Neutrophil (primary cell): ENCODE results near the gene KRTAP5-4.
"Not testable (repeated sequence)": the region's sequence is repeated elsewhere in the genome, so short reads cannot be mapped to it uniquely, and the experiment has no call there.

ENCODE experiments used
- H3K27ac ChIP-seq: fragments of 200-600 bp; sonication (generic); 2 replicates; pipeline ENCODE4 v1.5.1; 2016; ENCODE audit warnings: mild to moderate bottlenecking, moderate library complexity
- H3K27me3 ChIP-seq: fragments of 200-600 bp; sonication (generic); 2 replicates; pipeline ENCODE4 v1.6.0; 2016; ENCODE audit warnings: mild to moderate bottlenecking
- H3K36me3 ChIP-seq: fragments of 200-600 bp; sonication (generic); 2 replicates; pipeline ENCODE4 v1.5.1; 2017
- H3K4me1 ChIP-seq, 2 experiments: fragments of 200-600 bp in 1 of 2; sonication (generic) in 1 of 2; 1 replicate in 1 of 2; 2 replicates in 1 of 2; pipeline versions ENCODE4 v1.5.1 to v1.6.1; 2013 to 2016; ENCODE audit warnings: low read depth in 1 of 2, low read length in 1 of 2, mild to moderate bottlenecking in 1 of 2, moderate library complexity in 1 of 2; ENCODE audit not compliant: control insufficient read depth in 1 of 2, insufficient read depth in 1 of 2
- H3K4me3 ChIP-seq, 2 experiments: fragments of 200-600 bp in 1 of 2; sonication (generic) in 1 of 2; 1 replicate in 1 of 2; 2 replicates in 1 of 2; pipeline ENCODE4 v1.5.1; 2013 to 2016; ENCODE audit warnings: low read depth in 1 of 2, low read length in 1 of 2, mild to moderate bottlenecking in 1 of 2, moderate library complexity in 1 of 2
- H3K9me3 ChIP-seq: fragments of 200-600 bp; sonication (generic); 2 replicates; pipeline ENCODE4 v1.5.1; 2016
- TF ChIP-seq, protein P1 (sequence below): fragments of 200-600 bp; sonication (generic); IDR thresholded peaks from 2 replicates; pipeline ENCODE4 v1.5.1; 2016; ENCODE audit warnings: antibody characterized with exemption

KRTAP5-4 gene

DNA sequence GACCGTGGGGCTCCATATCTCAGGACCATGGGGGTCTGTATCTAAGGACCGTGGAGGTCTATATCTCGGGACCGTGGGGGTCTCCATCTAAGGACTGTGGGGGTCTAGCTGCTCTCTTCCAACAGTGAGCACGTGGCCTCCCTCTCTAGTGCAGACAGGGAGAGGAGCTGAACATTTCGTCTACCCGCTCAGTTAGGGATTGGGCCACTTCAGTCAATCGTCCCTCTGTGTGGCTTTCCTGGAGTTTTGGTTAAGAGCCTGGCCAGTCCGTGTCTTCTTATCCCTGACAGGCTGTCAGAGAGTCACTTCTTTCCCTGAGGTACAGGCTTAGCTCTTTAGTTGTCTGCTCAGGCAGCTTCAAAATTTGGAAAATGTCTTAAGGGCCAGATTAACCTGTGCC lies 40.0 kb downstream of the KRTAP5-4 start:
- H3K27ac ChIP-seq, result no peak overlapping the region
- no peak overlapping the region for H3K4me3 ChIP-seq
- TF ChIP-seq, protein P1, sequence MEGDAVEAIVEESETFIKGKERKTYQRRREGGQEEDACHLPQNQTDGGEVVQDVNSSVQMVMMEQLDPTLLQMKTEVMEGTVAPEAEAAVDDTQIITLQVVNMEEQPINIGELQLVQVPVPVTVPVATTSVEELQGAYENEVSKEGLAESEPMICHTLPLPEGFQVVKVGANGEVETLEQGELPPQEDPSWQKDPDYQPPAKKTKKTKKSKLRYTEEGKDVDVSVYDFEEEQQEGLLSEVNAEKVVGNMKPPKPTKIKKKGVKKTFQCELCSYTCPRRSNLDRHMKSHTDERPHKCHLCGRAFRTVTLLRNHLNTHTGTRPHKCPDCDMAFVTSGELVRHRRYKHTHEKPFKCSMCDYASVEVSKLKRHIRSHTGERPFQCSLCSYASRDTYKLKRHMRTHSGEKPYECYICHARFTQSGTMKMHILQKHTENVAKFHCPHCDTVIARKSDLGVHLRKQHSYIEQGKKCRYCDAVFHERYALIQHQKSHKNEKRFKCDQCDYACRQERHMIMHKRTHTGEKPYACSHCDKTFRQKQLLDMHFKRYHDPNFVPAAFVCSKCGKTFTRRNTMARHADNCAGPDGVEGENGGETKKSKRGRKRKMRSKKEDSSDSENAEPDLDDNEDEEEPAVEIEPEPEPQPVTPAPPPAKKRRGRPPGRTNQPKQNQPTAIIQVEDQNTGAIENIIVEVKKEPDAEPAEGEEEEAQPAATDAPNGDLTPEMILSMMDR, result no peak
- H3K4me1 ChIP-seq, result no peaks in the 10 kb centered on the region
- H3K9me3 ChIP-seq, result no peaks in the 10 kb centered on the region
- peaks cover 60% of the 10 kb centered on the region for H3K27me3 ChIP-seq
- H3K36me3 ChIP-seq, result no peaks in the 10 kb centered on the region

DNA sequence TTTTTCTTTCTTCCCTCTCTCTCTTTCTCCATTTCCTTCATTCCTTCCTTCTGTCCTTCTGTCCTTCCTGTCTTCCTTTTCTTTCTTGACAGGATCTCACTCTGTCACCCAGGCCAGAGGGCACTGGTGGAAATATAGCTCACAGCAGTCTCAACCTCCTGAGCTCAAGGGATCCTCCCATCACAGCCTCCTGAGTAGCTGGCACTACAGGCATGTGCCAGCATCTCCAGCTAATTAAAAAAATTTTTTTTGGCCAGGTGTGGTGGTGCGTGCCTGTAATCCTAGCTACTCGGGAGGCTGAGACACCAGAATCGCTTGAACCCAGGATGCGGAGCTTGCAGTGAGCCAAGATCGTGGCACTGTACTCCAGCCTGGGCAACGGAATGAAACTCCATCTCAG lies 45.1 kb downstream of the KRTAP5-4 start:
- Histone ChIP-seq H3K9me3 (no peaks in the 10 kb centered on the region), H3K4me3 (no peak overlapping the region), H3K27ac (no peak overlapping the region), H3K4me1 (peaks cover 0 to 14% of the 10 kb centered on the region in 2 experiments), H3K36me3 (no peaks in the 10 kb centered on the region), H3K27me3 (peaks cover 64% of the 10 kb centered on the region)
- TF ChIP-seq, protein P1, result no peak

DNA sequence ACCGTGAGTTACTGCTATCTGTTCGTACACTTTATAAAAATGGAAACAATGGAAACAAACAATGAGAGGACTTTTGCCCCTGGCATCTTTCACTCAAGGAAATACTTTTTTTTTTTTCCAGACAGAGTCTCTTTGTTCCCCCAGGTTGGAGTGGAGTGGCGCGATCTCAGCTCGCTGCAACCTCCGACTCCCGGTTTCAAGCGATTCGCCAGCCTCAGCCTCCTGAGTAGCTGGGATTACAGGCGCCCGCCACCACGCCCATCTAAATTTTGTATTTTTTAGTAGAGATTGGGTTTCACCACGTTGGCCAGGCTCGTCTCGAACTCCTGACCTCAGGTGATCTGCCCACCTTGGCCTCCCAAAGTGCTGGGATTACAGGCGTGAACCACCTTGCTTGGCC lies 46.2 kb downstream of the KRTAP5-4 start:
- Histone ChIP-seq H3K27me3 (peaks cover 73% of the 10 kb centered on the region), H3K4me1 (peaks cover 0 to 14% of the 10 kb centered on the region in 2 experiments)
- not testable (repeated sequence) for H3K36me3 ChIP-seq, H3K9me3 ChIP-seq, H3K4me3 ChIP-seq, H3K27ac ChIP-seq

DNA sequence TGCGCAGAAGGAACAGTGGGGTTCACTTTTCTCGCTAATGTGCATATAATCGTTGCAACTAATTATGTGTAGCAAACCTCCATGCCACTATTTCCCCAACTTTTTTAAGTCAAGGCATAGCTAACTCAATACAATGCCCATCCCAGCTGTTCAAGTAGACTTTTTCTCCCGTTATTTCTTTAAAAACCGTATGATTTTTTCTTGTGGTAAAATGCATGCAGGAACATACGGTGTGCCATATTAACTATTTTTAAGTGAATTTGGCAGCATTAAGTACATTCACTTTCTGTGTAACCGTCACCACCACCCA lies 47.0 kb downstream of the KRTAP5-4 start:
- Histone ChIP-seq H3K27me3 (peaks cover 81% of the 10 kb centered on the region), H3K4me1 (peaks cover 0 to 14% of the 10 kb centered on the region in 2 experiments), H3K9me3 (no peaks in the 10 kb centered on the region), H3K4me3 (no peak overlapping the region), H3K27ac (no peak overlapping the region), H3K36me3 (no peaks in the 10 kb centered on the region)
- TF ChIP-seq, protein P1, result no peak

DNA sequence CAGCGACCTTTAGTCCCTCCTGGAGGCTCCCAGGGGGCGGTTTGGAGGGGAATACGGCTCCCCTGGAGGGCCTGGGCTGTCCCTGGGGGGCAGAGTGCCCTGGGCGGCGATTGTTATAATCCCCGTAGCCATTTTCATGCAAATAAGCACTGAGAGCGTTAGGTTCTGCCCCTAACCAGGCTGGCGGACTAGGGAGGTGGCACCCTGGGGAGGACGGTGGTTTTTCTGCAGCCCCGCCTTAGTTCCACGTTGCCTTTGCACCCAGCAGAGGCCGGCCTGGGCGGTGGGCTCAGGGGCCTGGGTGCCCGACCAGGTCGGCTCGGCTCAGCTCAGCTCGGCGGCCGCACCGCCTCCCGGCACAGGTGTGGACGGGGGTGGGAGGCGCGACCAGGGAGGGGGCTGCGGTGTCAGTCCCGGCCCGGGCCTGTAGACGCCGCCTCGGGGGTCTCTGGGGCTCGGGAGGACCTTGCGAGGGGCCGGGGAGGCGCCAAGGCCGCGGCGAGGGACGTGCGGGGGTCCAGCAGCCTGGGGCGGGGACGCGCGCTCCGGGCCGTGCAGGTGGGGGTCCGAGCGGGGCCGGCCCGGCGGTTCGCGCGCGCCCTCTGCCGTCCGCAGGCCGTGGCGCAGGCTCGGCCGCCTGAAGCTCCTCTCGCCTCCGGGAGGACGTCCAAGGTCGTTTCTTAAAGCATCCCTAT lies 47.6 kb downstream of the KRTAP5-4 start:
- Histone ChIP-seq H3K27me3 (peaks cover 87% of the 10 kb centered on the region), H3K27ac (no peak overlapping the region), H3K4me1 (peaks cover 0 to 14% of the 10 kb centered on the region in 2 experiments), H3K36me3 (no peaks in the 10 kb centered on the region), H3K4me3 (no peak overlapping the region), H3K9me3 (no peaks in the 10 kb centered on the region)
- TF ChIP-seq, protein P1, result peak; percentile 52

DNA sequence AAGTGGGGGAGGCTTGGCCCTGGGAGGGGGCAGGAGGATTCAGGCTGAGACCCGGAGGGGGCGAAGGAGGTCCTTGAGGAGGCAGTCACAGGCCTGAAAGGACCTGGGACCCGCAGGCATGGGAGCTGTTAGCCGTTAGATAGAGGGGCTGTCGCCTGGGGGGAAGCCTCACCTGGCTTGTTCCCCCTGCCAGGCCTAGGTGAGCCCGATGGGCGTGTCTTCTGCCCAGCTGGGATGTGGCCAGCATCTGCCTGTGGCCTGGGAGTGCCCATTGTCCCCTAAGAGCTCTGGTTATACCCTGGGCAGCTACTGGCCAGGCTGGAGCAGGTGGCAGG lies 48.1 kb downstream of the KRTAP5-4 start:
- peaks cover 0 to 14% of the 10 kb centered on the region in 2 experiments for H3K4me1 ChIP-seq
- H3K4me3 ChIP-seq, result no peak overlapping the region
- TF ChIP-seq, protein P1, result no peak
- no peaks in the 10 kb centered on the region for H3K36me3 ChIP-seq
- no peaks in the 10 kb centered on the region for H3K9me3 ChIP-seq
- no peak overlapping the region for H3K27ac ChIP-seq
- peaks cover 92% of the 10 kb centered on the region for H3K27me3 ChIP-seq
